Measurements from ENCODE around the gene A4GALT.

DNA sequence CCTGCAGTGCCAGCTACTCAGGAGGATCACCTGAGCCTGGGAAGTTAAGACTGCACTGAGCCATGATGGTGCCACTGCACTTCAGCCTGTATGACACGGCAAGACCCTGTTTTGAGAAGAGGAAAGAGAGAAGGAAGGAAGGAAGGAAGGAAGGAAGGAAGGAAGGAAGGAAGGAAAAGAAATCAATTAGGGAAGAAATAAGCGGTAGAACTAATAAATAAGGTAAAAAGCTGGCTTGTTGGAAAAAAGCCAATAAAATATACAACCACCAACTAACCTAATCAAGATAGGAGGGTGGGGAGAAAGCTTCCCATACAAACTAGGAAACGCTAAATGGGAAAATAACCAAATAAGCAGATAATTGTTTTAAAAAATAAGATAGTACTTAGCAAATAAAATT is 12.3 kb downstream of the A4GALT start:
- TF ChIP-seq, protein P1, sequence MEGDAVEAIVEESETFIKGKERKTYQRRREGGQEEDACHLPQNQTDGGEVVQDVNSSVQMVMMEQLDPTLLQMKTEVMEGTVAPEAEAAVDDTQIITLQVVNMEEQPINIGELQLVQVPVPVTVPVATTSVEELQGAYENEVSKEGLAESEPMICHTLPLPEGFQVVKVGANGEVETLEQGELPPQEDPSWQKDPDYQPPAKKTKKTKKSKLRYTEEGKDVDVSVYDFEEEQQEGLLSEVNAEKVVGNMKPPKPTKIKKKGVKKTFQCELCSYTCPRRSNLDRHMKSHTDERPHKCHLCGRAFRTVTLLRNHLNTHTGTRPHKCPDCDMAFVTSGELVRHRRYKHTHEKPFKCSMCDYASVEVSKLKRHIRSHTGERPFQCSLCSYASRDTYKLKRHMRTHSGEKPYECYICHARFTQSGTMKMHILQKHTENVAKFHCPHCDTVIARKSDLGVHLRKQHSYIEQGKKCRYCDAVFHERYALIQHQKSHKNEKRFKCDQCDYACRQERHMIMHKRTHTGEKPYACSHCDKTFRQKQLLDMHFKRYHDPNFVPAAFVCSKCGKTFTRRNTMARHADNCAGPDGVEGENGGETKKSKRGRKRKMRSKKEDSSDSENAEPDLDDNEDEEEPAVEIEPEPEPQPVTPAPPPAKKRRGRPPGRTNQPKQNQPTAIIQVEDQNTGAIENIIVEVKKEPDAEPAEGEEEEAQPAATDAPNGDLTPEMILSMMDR (IDR thresholded peaks at IDR 0.05; ENCODE audit: poor library complexity): no peak
- TF ChIP-seq EZH2 (IDR thresholded peaks at IDR 0.05; ENCODE audit: borderline replicate concordance): no peak
- no peak for TF ChIP-seq EZH2phosphoT487 (IDR thresholded peaks at IDR 0.05; ENCODE audit: low read depth, severe bottlenecking, unreplicated experiment)

Data from hepatocyte (in vitro differentiated cells).